GM06990 (cell line): ENCODE data around the gene FGF3.

Experiments
- DNase-seq: peaks from one replicate; pipeline ENCODE4 v3.0.0-alpha.2; 2011; ENCODE audit not compliant: insufficient read length; ENCODE audit errors: extremely low read depth
- H3K27me3 ChIP-seq: replicated peaks from 2 replicates; pipeline ENCODE4 v1.6.0; 2011; ENCODE audit warnings: low read length; ENCODE audit not compliant: control insufficient read depth, insufficient read depth
- H3K36me3 ChIP-seq: 2 replicates; pipeline ENCODE4 v1.5.1; 2011; ENCODE audit warnings: low read length; ENCODE audit not compliant: control insufficient read depth, insufficient read depth
- H3K4me3 ChIP-seq: replicated peaks from 2 replicates; pipeline ENCODE4 v1.5.1; 2011; ENCODE audit warnings: low read depth, mild to moderate bottlenecking, control low read depth, low read length
- CTCF ChIP-seq: IDR thresholded peaks from 2 replicates; pipeline ENCODE4 v1.5.1; 2011; ENCODE audit warnings: low read length, control low read depth, mild to moderate bottlenecking, inconsistent platforms; ENCODE audit not compliant: insufficient read depth, poor library complexity, severe bottlenecking

Gene FGF3

GRCh38 chr11:69831985-69832384, 12.8 kb upstream of the FGF3 start:
- no peaks in the 10 kb centered on the region for H3K36me3 ChIP-seq
- no peak for DNase-seq
- H3K27me3 ChIP-seq: peaks cover 4% of the 10 kb centered on the region
- no peak overlapping the region for H3K4me3 ChIP-seq
- TF ChIP-seq CTCF: no peak

GRCh38 chr11:69830086-69830485, 10.9 kb upstream of the FGF3 start:
- no peak for DNase-seq
- H3K36me3 ChIP-seq: no peaks in the 10 kb centered on the region
- no peak for TF ChIP-seq CTCF
- H3K4me3 ChIP-seq: no peak overlapping the region
- H3K27me3 ChIP-seq: peaks cover 4% of the 10 kb centered on the region

- no peaks in the 10 kb centered on the region for H3K36me3 ChIP-seq
- no peak for TF ChIP-seq CTCF
- no peak for DNase-seq
- no peak overlapping the region for H3K4me3 ChIP-seq
- H3K27me3 ChIP-seq: peaks cover 2% of the 10 kb centered on the region
Observed at GRCh38 chr11:69828971-69829344, 9.7 kb upstream of the FGF3 start.

- no peaks in the 10 kb centered on the region for H3K36me3 ChIP-seq
- H3K4me3 ChIP-seq: no peak overlapping the region
- no peak for DNase-seq
- no peak for TF ChIP-seq CTCF
- peaks cover 2% of the 10 kb centered on the region for H3K27me3 ChIP-seq
Observed at GRCh38 chr11:69828276-69828970, 9.2 kb upstream of the FGF3 start.

GRCh38 chr11:69826773-69827172, 7.6 kb upstream of the FGF3 start:
- no peaks in the 10 kb centered on the region; the same call in 1 of the 2 replicates for H3K27me3 ChIP-seq
- no peak for DNase-seq
- no peak for TF ChIP-seq CTCF

GRCh38 chr11:69825941-69826340, 6.7 kb upstream of the FGF3 start:
- TF ChIP-seq CTCF: no peak
- no peaks in the 10 kb centered on the region for H3K36me3 ChIP-seq
- no peak for DNase-seq
- no peak overlapping the region for H3K4me3 ChIP-seq
- no peaks in the 10 kb centered on the region; the same call in 1 of the 2 replicates for H3K27me3 ChIP-seq

More at GRCh38 chr11:69826773-69827172, 7.6 kb upstream of the FGF3 start:
- Histone ChIP-seq H3K4me3 (no peak overlapping the region), H3K36me3 (no peaks in the 10 kb centered on the region)
